Heart left ventricle (tissue), 13 donors: ENCODE measurements around the gene CFAP54.

Experiments
- POLR2A ChIP-seq, 2 donors: fragments of 450-650 bp; IDR thresholded peaks; one replicate each; pipeline ENCODE4 v1.6.1; 2017; ENCODE audit warnings: antibody characterized with exemption in 2 of 2, mild to moderate bottlenecking in 2 of 2, moderate library complexity in 2 of 2
- TF ChIP-seq, protein P1 (sequence below), 12 donors: fragments of 200-600 bp; sonication (generic) in 4 of 12; IDR thresholded peaks; one replicate each; pipeline versions ENCODE4 v1.5.0 to v1.8.0; 2018 to 2022; ENCODE audit warnings: antibody characterized with exemption in 12 of 12, mild to moderate bottlenecking in 5 of 12
- donor health status: ischemic (EF 13 %, LVEDD 7.1; RV severe dilation, severe dysfunction).
- donor health status: DM: no; HTN: yes; CAD: no.
- donor health status: DM: no; HTN: no; CAD: no.
- donor health status: ischemic (EF 25% LVEDD 6.9; RV normal size, moderate dysfunction).
- donor health status: ischemic (EF 25% LVEDD 5.7; RV mildly dilated, moderate dysfunction).
- donor health status: ischemic (EF 35%, LVEDD 5.7; RV mildly dilated, moderate dysfunction).
- donor health status: nonischemic (EF 11% LVEDD 7.7; RV severe dilation, severe dysfunction).
- donor health status: DM: yes; HTN: yes; CAD: no.
- donor health status: PGD.
- donor health status: ischemic (EF 29% LVEDD 5.4; RV normal size, mild dysfunction).
- donor health status: nonischemic (EF 23%, LVEDD 6.1; RV moderate dilation, normal function).

DNA sequence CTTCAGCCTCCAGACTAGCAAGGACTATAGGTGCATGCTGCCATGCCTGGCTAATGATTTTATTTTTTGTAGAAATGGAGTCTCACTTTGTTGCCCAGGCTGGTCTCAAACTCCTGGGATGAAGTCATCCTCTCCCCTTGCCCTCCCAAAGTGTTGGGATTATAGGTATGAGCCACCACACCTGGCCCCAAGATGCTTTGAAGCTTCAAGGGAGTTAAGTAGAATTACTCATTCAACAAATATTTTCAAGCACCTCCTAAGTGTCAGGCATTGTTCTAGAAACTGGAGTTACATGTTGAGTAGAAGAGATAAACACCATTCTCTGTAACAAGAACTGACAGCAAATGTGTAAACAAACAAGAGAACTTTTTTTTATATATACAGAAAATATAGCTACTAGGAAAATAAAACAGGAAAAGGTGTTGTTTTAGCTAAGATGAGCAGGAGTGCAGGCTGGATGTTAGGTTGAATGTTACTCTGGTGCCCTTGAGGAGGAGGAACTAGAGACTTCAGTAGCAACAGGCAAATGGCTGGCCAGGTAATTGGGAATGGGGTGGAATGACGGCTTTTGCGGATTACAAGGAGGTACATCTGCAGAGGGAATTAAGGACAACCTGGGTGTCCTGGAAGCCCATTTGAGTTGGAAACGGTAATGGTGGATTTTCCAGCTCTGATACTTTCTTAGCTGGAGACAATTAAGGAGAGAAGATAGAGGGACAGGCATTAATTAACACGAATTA is 32.0 kb upstream of the CFAP54 start:
- no peak for TF ChIP-seq POLR2A (IDR thresholded peaks at IDR 0.05)
- TF ChIP-seq, protein P1, sequence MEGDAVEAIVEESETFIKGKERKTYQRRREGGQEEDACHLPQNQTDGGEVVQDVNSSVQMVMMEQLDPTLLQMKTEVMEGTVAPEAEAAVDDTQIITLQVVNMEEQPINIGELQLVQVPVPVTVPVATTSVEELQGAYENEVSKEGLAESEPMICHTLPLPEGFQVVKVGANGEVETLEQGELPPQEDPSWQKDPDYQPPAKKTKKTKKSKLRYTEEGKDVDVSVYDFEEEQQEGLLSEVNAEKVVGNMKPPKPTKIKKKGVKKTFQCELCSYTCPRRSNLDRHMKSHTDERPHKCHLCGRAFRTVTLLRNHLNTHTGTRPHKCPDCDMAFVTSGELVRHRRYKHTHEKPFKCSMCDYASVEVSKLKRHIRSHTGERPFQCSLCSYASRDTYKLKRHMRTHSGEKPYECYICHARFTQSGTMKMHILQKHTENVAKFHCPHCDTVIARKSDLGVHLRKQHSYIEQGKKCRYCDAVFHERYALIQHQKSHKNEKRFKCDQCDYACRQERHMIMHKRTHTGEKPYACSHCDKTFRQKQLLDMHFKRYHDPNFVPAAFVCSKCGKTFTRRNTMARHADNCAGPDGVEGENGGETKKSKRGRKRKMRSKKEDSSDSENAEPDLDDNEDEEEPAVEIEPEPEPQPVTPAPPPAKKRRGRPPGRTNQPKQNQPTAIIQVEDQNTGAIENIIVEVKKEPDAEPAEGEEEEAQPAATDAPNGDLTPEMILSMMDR (IDR thresholded peaks at IDR 0.05), result no peak
